ENCODE data around the gene RTN4RL1.

Gene RTN4RL1

DNA sequence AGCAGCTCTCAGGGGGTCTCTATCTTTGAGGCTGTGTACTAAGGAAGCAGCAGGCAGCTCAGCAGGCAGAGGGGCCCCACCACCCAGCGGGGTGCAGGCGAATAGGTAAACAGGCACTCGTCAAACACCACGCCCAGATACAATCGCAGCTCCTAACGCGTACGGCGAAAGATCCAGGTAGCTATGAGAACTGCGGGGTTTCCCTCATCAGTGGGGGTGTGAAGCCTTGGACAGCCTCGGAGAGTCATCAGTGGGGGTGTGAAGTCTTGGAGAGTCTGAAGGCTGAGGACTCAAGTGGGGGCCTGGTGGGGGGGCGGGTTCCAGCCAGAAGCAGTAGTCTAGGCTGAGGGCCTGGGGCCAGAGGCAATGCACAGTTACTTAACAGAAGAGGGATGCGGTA, 69.0 kb downstream of the RTN4RL1 start:
- DNase-seq (ENCODE audit: low read depth in 2 of 3, low spot score in 2 of 3) = no peak

- DNase-seq (ENCODE audit: low read depth in 2 of 3, low spot score in 2 of 3) = no peak
Measured at GRCh38 chr17:1953831-1954230, 71.3 kb downstream of the RTN4RL1 start.

GRCh38 chr17:1951920-1952319, 73.2 kb downstream of the RTN4RL1 start:
- no peak for DNase-seq (ENCODE audit: low read depth in 2 of 3, low spot score in 2 of 3)

- no peak for DNase-seq (ENCODE audit: low read depth in 2 of 3, low spot score in 2 of 3)
Measured at GRCh38 chr17:1949754-1950153, 75.4 kb downstream of the RTN4RL1 start.

GRCh38 chr17:1948517-1948825, 76.7 kb downstream of the RTN4RL1 start:
- no peak for DNase-seq (ENCODE audit: low read depth in 2 of 3, low spot score in 2 of 3)

DNA sequence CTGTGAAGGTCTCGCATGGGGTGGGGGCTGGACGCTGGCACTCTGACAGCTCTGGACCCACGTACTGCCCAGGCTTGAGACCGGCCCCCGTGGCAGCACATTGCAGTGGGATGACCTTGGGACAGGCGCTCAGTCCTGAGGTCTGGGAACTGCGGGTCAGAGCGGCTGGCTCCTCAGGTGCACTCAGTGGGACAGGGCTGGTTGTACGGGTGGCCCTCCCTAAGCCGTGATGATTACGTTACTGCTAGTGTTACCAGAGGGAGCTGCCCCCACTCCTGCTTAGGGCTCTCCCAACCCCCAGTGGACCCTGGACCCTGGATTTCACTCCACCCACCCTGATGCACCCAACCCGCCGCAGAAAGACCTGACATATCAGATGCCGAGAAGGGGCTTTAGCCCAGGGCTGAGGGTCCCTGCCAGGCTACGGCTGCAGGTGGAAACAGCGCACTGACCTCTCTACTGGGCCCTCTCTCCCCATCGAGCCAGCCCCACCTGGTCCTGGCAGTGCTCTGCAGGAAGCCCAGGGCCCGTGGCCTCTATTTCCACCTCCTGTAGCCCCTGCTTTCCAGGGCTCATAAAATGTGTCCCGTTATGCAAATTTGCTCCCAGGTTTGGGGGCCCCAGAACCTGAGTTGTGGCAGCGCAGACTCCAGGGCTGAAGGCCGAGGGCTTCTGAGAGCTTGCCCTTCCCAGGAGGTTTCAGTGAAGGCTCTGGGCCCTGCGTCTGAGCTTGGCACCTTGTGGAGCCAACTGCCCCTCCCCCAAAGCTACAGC, 77.2 kb downstream of the RTN4RL1 start:
- DNase-seq (ENCODE audit: low read depth in 2 of 3, low spot score in 2 of 3) = no peak

DNA sequence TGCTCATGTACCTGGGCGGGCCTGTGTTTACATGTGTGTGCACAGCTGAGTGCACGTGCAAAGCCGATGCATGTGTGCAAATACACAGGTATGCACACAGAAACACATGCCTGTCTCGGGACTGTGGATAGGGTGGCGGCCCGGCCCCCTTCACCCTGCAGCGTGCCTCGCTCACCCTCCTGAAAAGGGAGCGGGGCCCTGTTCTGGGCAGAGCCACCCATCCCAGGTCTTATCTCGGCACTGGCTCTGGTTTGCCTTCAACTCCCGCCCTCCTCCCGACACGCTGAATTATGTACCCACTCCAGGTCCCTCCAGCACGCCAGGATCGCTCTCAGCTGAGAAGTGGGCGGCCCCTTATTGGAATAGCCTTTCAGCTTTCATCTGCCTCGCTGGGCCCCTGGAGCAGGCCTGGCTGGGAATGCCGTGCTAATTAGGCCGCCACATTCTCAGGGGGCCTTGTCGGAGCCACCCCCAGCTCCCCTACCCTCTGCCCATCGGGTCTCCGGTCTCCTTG, 77.8 kb downstream of the RTN4RL1 start:
- no peak for DNase-seq (ENCODE audit: low read depth in 2 of 3, low spot score in 2 of 3)

GRCh38 chr17:1946021-1946932, 78.9 kb downstream of the RTN4RL1 start:
- DNase-seq (ENCODE audit: low read depth in 2 of 3, low spot score in 2 of 3) = no peak

- no peak for DNase-seq (ENCODE audit: low read depth in 2 of 3, low spot score in 2 of 3)
Measured at GRCh38 chr17:1945621-1946020, 79.5 kb downstream of the RTN4RL1 start.

DNA sequence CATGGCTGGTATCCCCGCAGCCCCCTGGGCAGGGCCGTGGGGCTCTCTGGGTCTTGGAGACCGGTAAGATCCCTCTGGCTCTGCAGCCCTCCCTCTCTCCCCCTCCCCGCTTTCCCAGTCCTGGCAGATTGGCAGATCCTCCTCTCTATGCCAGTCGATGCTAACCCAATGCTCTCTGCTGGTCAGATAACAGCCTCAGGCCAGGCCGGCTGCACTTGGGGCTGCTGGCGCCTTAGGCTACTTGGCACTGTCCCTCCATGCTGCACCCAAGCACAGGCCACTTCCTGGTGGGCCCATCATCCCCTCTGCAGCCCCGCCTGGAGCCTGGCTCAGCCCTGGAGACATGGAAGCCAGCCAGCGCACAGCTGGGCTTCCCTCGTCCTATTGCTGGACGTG, 81.7 kb downstream of the RTN4RL1 start:
- no peak for DNase-seq (ENCODE audit: low read depth in 2 of 3, low spot score in 2 of 3)

DNA sequence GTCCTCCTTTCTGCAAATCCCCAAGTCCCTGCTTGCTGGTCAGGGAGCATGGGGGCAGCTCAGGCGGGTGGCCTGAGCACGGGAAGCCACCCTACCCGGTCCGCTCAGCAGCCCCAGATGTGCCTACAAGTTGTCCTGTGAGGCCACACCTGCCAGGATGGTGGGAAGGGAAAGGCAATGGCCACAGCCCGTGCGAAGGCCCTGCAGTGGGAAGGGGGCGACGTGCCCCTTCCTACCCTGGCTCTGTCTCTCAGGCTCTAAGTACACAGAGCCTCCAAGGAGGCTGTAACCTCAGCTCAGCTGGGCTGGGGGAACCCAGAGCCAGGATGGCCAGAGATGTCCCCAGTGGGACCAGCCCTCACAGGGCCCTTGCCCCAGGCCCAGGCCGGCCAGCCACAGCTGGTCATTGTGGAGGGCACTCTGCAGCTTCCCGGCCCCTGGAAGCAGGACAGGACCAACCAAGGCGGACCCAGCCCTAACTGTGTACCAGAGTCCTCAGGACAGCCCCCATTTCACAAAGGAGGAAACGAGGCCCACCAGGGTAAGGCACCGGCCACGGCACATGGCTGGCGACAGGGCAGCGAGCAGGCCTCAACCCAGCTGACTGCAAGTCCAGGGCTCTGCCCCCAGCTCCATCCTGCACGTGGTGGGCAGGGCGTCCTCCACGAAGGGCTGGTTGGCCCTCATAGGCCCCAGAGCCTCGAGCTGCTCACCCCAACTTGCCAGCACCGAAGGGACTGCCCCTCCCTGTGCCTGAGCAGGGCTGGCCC, 82.3 kb downstream of the RTN4RL1 start:
- DNase-seq (ENCODE audit: low read depth in 2 of 3, low spot score in 2 of 3) = no peak

DNA sequence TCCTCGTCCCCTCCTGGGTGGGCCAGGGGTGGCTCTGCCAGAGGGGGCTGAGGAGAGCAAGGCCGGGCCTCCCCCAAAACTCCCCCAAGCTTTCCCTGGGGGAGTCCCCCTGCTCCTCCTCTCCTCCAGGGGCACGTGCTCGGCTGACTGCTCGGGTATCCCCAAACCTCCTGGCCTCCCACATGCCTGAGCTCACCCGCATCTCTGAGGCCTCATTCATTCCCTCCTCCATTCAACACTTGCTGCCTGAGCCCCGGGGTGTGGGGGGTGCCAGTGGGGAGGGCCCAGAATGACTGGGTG, 83.1 kb downstream of the RTN4RL1 start:
- DNase-seq (ENCODE audit: low read depth in 2 of 3, low spot score in 2 of 3) = no peak

- no peak for DNase-seq (ENCODE audit: low read depth in 2 of 3, low spot score in 2 of 3)
Measured at GRCh38 chr17:1941272-1942065, 83.7 kb downstream of the RTN4RL1 start.

GRCh38 chr17:1940810-1941185, 84.3 kb downstream of the RTN4RL1 start:
- DNase-seq (ENCODE audit: low read depth in 2 of 3, low spot score in 2 of 3) = no peak

GRCh38 chr17:1939981-1940809, 84.9 kb downstream of the RTN4RL1 start:
- DNase-seq (ENCODE audit: low read depth in 2 of 3, low spot score in 2 of 3) = no peak

GRCh38 chr17:1937461-1937860, 87.7 kb downstream of the RTN4RL1 start:
- no peak for DNase-seq (ENCODE audit: low read depth in 2 of 3, low spot score in 2 of 3)

DNA sequence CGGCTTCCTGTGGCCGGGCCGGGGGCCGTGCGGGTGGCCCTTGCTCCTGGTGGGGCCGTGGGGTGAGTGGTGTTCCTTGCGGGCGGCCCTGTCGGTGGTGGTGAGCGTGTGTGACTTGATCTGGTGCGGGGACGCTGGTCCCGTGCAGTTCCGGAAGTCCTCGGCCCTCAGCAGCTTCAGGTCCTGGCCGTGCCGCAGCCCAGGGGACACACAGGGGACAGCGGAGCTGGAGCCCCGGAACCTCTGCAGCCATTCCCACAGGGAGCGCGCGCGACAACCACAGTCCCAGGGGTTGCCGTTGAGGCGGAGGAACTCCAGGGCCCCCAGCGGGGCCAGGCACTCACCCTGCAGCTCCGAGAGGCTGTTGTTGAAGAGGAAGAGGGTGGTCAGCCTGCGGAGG, 88.4 kb downstream of the RTN4RL1 start:
- no peak for DNase-seq (ENCODE audit: low read depth in 2 of 3, low spot score in 2 of 3)

DNA sequence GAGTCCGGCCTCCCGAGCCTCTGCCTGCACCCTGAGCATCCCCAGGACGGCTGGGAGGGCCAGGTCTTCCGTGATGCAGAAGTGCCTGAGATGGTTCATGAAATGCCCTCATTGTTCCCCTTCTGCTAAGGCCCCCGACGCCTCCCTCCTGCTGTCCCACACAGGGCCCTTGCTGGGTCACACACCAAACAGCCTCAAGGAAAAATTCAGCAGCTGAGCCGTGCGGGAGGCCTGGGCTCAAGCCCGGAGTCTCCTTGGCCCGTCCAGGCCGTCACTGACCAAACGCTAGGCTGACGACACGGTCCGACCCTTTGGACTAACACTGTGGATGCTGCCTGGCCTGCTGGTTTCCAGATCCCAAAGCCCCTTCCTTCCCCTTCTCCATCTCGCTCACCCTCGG, 90.2 kb downstream of the RTN4RL1 start:
- DNase-seq (ENCODE audit: low read depth in 2 of 3, low spot score in 2 of 3) = no peak

GRCh38 chr17:1933875-1934715, 91.0 kb downstream of the RTN4RL1 start:
- no peak for DNase-seq (ENCODE audit: low read depth in 2 of 3, low spot score in 2 of 3)

Measured in activated CD8-positive, alpha-beta memory T cell treated with anti-CD3 and anti-CD28 coated beads for 48 hours (primary cell).